Mammary epithelial cell (primary cell): ENCODE measurements around the gene NAPEPLD.

Experiments used
- CTCF ChIP-seq, 2 donors: IDR thresholded peaks in 1 of 2; conservative IDR thresholded peaks in 1 of 2; 2 replicates each; pipeline ENCODE4 v1.5.1; 2011 to 2012; ENCODE audit warnings: inconsistent platforms in 2 of 2, low read length in 2 of 2, mild to moderate bottlenecking in 2 of 2, control low read depth in 1 of 2, low read depth in 1 of 2; ENCODE audit not compliant: insufficient read depth in 1 of 2; ENCODE audit errors: extremely low read depth in 1 of 2
- EZH2 ChIP-seq: IDR thresholded peaks from 2 replicates; pipeline ENCODE4 v1.6.1; 2012; ENCODE audit warnings: low read length, inconsistent platforms, borderline replicate concordance

- TF ChIP-seq CTCF (conservative IDR thresholded peaks at IDR 0.05 in 1 of 2, IDR thresholded peaks at IDR 0.05 in 1 of 2; ENCODE audit: extremely low read depth in 1 of 2, insufficient read depth in 1 of 2, low read depth in 1 of 2, low read length in 2 of 2): no peak
- TF ChIP-seq EZH2: no peak
These were observed 71.6 kb downstream of the NAPEPLD start for GRCh38 chr7:103077318-103077717.
